Mucosa of descending colon (tissue), 3 donors: Measurements from ENCODE around the gene FOXP4. TPM values are rescaled to one million over a fixed set of nuclear protein-coding genes. Genes with fewer than 3 reads are reported as not detected.

ENCODE experiments used
- ATAC-seq: fragments of 200-7000 bp; cut with Tn5 transposase; one replicate; pipeline ENCODE4 v1.9.1; 2020; ENCODE audit warnings: mild to moderate bottlenecking, moderate library complexity
- DNase-seq, 3 donors: peaks; one replicate each; pipeline ENCODE4 v3.0.0-alpha.2; 2020
- H3K36me3 ChIP-seq: fragments of 200-600 bp; one replicate; pipeline ENCODE4 v1.8.0; 2021; ENCODE audit warnings: low read depth, mild to moderate bottlenecking
- H3K4me1 ChIP-seq: fragments of 200-600 bp; one replicate; pipeline ENCODE4 v1.8.0; 2021; ENCODE audit warnings: low read depth, mild to moderate bottlenecking
- H3K4me3 ChIP-seq: fragments of 200-600 bp; one replicate; pipeline ENCODE4 v1.8.0; 2021; ENCODE audit warnings: mild to moderate bottlenecking
- H3K9me3 ChIP-seq: fragments of 200-600 bp; one replicate; pipeline ENCODE4 v1.8.0; 2021; ENCODE audit warnings: mild to moderate bottlenecking
- CTCF ChIP-seq: fragments of 200-600 bp; IDR thresholded peaks from one replicate; pipeline ENCODE4 v1.8.0; 2022; ENCODE audit warnings: antibody characterized with exemption, mild to moderate bottlenecking
- intact Hi-C, 2 donors: fragments of 100-400 bp; cut with DNase I in 1 of 2; cut with micrococcal nuclease in 1 of 2; formaldehyde crosslinking; loops; one replicate each; pipeline versions ENCODE4 v1.11.0 to v1.11.1; 2022; cut with DNase I, micrococcal nuclease
- total RNA-seq, 3 donors: library from RNA; stranded (reverse); fragmentation: NEBNext Ultra II Directional in 2 of 3; extraction: Animal tissue kit (Norgen Biotek cat#: 25700) in 2 of 3; gene quantifications; one replicate each; pipeline versions ENCODE4 v1.2.1 to v1.2.4, GENCODE V29; 2021 to 2023
- donor health status: DM: no; HTN: no; CAD: no; lungs with moderate emphysema.
- donor health status: DM: no; HTN: no; CAD: no.
- donor health status: DM: no; HTN: yes; CAD: no.

The FOXP4 gene
- total RNA-seq, 3 donors from 2014 or later, result 31.5 to 34.9 (median 33.8) TPM

GRCh38 chr6:41594766-41595165 is 48.6 kb downstream of the FOXP4 start:
- no peak for ATAC-seq
- Histone ChIP-seq H3K4me1 (no peaks in the 10 kb centered on the region), H3K36me3 (no peaks in the 10 kb centered on the region), H3K4me3 (no peak overlapping the region), H3K9me3 (no peaks in the 10 kb centered on the region)
- TF ChIP-seq CTCF, result no peak
- intact Hi-C loops, result loop anchor here (5.0 to 10.0 kb wide), 5 partner anchors 130 to 230 kb away; no protein-coding TSS in a partner anchor
- no peak for DNase-seq

DNA sequence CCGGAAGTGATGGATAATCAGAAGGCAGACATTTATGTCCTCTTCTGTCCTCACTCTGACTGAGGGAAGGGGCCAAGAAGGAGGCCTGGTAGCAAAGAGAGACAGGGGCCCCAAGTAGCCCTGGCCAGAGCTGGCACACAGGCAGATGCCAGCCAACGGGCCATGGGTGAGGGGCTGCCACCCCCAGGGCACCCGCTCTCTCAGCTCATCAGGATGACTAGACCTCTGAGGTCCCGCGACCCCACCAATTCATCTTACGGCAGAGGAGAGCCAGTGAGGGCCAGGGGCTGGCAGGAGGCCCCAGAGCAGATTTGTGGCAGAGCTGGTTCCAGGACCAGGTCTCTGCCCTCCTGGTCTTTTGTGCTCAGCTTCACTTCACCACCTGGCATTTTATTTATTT is 49.0 kb downstream of the FOXP4 start:
- TF ChIP-seq CTCF, result no peak
- DNase-seq, result peak in 1 of 3 donors; percentile 15
- intact Hi-C loops, result loop anchor here in 1 of 2 donors (10.0 kb wide), 2 partner anchors 130 to 230 kb away; no protein-coding TSS in a partner anchor
- Histone ChIP-seq H3K4me1 (no peaks in the 10 kb centered on the region), H3K4me3 (no peak overlapping the region), H3K9me3 (no peaks in the 10 kb centered on the region), H3K36me3 (no peaks in the 10 kb centered on the region)
- ATAC-seq, result no peak

DNA sequence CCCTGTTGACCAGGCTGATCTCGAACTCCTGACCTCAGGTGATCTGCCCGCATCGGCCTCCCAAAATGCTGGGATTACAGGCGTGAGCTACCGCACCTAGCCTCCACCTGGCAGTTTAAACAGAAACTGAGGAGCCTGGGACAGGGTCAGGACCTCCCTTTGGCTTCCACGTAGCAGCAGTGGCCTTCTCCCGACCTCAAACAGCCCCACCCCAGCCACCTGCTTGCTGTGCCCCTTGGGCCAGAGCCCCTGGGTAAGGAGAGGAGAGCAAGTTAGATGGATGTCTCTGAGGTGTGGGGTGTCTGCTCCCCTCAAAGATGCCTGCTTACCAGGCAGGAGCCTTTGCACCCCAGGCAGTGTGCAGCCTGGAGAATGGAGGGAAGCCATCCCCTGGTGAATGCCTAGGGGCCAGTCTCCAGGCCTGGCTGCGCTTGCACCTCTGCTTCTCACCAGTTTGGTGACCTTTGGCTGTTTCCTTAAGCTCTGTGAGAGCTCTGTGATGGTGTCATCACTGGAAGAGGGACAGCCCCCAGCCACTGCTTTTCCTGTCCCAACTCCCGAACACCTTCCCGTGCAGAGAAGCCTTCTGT is 50.0 kb downstream of the FOXP4 start:
- H3K4me3 ChIP-seq, result no peak overlapping the region
- no peak for TF ChIP-seq CTCF
- ATAC-seq, result no peak
- no peaks in the 10 kb centered on the region for H3K9me3 ChIP-seq
- H3K36me3 ChIP-seq, result no peaks in the 10 kb centered on the region
- H3K4me1 ChIP-seq, result no peaks in the 10 kb centered on the region
- peak in 1 of 3 donors; percentile 13 for DNase-seq
- intact Hi-C loops, result loop anchor here in 1 of 2 donors (10.0 kb wide), 2 partner anchors 131 to 231 kb away; no protein-coding TSS in a partner anchor

DNA sequence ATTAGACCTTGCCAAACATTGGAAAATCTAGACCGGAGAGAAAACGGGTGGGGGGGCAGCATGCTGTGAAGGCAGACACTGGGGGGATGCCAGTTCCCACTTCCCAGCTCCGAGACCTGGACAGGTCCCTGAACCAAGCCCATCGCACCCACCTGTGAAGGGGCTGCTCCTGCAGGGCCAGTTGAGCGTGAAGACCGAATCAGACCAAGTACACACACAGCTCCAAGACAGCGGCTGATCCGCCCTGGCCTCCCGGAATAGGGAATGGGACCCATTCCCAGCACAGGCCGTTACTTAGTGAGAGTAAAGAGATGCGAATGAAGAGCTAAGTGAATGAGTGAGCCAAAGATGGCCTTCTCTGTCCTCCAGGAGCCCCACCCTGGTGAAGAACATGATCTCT is 50.6 kb downstream of the FOXP4 start:
- intact Hi-C loops, result loop anchor here in 1 of 2 donors (10.0 kb wide), 2 partner anchors 132 to 232 kb away; no protein-coding TSS in a partner anchor
- no peak for TF ChIP-seq CTCF
- ATAC-seq (no peak), DNase-seq (peak in 1 of 3 donors; percentile 11)
- no peak overlapping the region for H3K4me3 ChIP-seq
- peaks cover 3% of the 10 kb centered on the region for H3K4me1 ChIP-seq
- H3K9me3 ChIP-seq, result no peaks in the 10 kb centered on the region
- no peaks in the 10 kb centered on the region for H3K36me3 ChIP-seq

GRCh38 chr6:41597246-41598000 is 51.2 kb downstream of the FOXP4 start:
- H3K9me3 ChIP-seq, result no peaks in the 10 kb centered on the region
- ATAC-seq, result no peak
- no peak overlapping the region for H3K4me3 ChIP-seq
- peak in 1 of 3 donors; percentile 22 for DNase-seq
- intact Hi-C loops, result loop anchor here in 1 of 2 donors (10.0 kb wide), 2 partner anchors 133 to 233 kb away; no protein-coding TSS in a partner anchor
- TF ChIP-seq CTCF, result no peak
- H3K36me3 ChIP-seq, result no peaks in the 10 kb centered on the region
- peaks cover 9% of the 10 kb centered on the region for H3K4me1 ChIP-seq
